Thymus (tissue), 11 donors: ENCODE results near the gene GRIP2. TPM values are rescaled to one million over a fixed set of nuclear protein-coding genes. Genes with fewer than 3 reads are reported as not detected.

Experiments used
- DNase-seq, 9 donors: peaks; one replicate each; pipeline ENCODE4 v3.0.0-alpha.2; 2013; ENCODE audit warnings: low spot score in 9 of 9, low read depth in 6 of 9, missing footprints in 1 of 9
- H3K27ac ChIP-seq, 2 donors: one replicate each; pipeline ENCODE4 v1.5.1; 2013; ENCODE audit warnings: control low read depth in 1 of 2, low read depth in 1 of 2, low read length in 1 of 2, mild to moderate bottlenecking in 1 of 2, moderate library complexity in 1 of 2
- H3K27me3 ChIP-seq, 2 donors: one replicate each; pipeline ENCODE4 v1.5.1; 2013; ENCODE audit warnings: low read length in 1 of 2; ENCODE audit not compliant: control insufficient read depth in 2 of 2, insufficient read depth in 1 of 2
- H3K36me3 ChIP-seq, 2 donors: one replicate each; pipeline ENCODE4 v1.5.1; 2013; ENCODE audit warnings: low read length in 1 of 2, mild to moderate bottlenecking in 1 of 2, moderate library complexity in 1 of 2; ENCODE audit not compliant: control insufficient read depth in 2 of 2, insufficient read depth in 2 of 2
- H3K4me1 ChIP-seq, 2 donors: one replicate each; pipeline ENCODE4 v1.5.1; 2013; ENCODE audit warnings: low read length in 2 of 2; ENCODE audit not compliant: control insufficient read depth in 2 of 2, insufficient read depth in 2 of 2
- H3K4me3 ChIP-seq, 2 donors: one replicate each; pipeline ENCODE4 v1.5.1; 2013; ENCODE audit warnings: low read length in 2 of 2, control low read depth in 1 of 2, mild to moderate bottlenecking in 1 of 2
- H3K9me3 ChIP-seq, 2 donors: one replicate each; pipeline ENCODE4 v1.5.1; 2013; ENCODE audit warnings: low read length in 1 of 2, mild to moderate bottlenecking in 1 of 2; ENCODE audit not compliant: control insufficient read depth in 2 of 2, insufficient read depth in 1 of 2
- WGBS: extraction: QIAGEN DNeasy Blood & Tissue Kit; methylation state at CpG from one replicate; pipeline ENCODE4 v1.1.7; 2013; 5-methylcytosine and 5-hydroxymethylcytosine counted together
- polyA plus RNA-seq: library from polyadenylated mRNA; stranded (reverse); fragments of 200-250 nt; gene quantifications from one replicate; pipeline ENCODE4 v1.2.3, GENCODE V29; 2013
- total RNA-seq: library from RNA; stranded (reverse); fragments of 120-200 nt; gene quantifications from one replicate; pipeline ENCODE4 v1.2.4, GENCODE V29; 2013
- donor health status: healthy.

Gene GRIP2
- total and polyA plus RNA-seq, 2 donors = 0.14 to 0.37 TPM

DNA sequence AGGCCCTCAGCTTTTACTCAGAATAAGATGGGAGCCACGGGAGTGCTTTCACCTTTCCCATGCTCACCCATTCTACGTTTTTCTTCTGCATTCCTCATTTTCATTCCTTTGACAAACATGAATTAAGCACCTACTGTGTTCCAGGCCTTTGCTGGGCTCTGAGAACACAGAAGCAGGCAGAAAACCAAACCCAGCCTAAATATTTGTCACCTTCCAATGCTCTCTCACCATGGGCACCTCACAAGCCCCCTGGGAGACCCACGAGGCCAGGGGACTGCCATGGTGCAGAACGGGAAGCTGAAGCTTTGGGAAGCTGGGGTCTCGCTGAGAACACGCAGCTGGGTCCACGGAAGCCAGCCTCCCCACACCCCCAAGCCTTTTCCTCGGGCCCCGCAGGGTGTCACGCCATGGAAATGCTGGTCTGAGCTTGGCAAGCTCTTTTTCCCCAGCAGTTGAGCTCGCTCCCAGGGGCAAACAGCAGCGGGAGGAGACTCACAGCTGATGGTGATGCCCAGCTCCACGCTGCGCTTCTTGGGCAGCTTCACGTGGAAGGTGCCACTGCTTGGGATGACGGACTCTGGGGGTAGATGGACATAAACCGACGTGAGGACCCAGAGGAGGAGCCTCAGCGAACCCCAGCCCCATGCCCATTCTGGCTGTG, 27.7 kb downstream of the GRIP2 start:
- Histone ChIP-seq H3K36me3 (no peaks in the 10 kb centered on the region), H3K27ac (no peak overlapping the region), H3K4me3 (no peak overlapping the region), H3K4me1 (no peaks in the 10 kb centered on the region), H3K9me3 (no peaks in the 10 kb centered on the region), H3K27me3 (no peaks in the 10 kb centered on the region)
- 94% methylated on average over 19 of the region's 19 CpGs for WGBS
- no peak for DNase-seq

DNA sequence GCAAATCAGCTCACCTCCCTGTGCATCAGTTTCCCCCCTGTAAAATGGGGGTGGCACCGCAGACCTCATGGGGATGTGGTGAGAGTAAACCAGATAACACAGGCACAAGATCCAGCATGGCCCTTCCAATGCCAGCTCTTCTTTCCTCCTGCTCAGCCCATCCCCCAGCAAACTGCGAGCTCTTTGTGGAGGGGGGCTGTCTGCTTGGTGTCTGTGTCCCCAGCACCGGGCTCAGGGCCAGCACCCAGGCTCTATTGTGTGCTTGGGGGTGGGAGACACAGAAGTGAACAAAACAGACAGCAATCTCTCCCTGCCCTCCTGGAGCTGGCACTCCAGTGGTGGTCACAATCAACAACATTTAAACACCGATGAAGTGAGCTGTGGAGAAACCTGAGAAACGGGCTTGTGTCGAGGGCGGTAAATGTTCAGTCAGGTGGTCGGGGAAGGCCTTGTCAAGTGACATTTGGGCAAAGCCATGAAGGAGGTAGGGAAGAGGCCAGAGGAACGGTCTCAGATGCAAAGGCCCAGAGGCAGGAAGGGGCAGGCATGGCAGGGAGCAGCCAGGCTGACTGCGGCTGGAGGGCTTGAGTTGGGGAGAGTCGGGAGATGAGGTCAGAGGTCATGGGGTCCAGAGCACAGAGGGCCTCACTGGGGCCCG, 28.4 kb downstream of the GRIP2 start:
- no peaks in the 10 kb centered on the region for H3K4me1 ChIP-seq
- no peak overlapping the region for H3K4me3 ChIP-seq
- no peak overlapping the region for H3K27ac ChIP-seq
- WGBS = 90% methylated on average over 12 of the region's 12 CpGs
- no peaks in the 10 kb centered on the region for H3K9me3 ChIP-seq
- no peak for DNase-seq
- no peaks in the 10 kb centered on the region for H3K36me3 ChIP-seq
- H3K27me3 ChIP-seq = no peaks in the 10 kb centered on the region

DNA sequence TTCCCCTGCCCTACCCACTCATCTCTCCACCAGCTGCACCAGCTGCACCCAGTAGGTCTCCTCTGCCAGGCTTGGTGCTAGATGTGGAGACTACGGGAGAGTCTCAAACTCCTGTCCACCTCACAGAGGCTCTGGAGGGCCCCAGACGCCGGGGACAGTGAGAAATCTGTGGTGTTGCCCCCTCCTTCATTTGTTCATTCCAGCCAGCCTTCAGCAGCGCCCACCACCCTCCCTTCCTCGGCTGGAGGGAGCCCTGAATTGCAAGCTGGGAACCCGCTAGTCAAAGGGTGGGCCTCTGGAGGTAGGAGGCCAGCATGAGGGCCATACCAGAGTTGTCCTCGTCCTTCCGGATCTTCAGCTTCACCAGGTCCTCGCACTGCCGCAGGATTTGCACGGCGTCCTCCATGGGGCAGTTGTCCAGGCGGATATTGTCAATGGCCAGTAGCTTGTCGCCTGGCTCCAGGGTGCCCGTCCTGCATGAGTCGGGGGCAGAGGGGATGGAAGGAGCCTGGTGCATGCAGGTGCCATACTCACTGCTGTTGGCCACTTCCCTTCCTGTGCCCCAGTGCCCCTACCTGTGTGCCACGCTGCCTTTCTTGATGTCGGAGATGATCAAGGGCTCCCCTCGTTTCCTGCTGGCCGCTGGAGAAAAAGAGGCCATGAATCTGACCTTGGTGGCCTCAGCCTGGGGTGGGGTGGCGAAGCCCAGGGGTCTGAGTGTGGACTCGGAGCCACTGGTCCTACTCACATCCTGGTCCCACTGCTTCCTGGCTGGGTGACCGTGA, 29.1 kb downstream of the GRIP2 start:
- 94% methylated on average over 23 of the region's 23 CpGs for WGBS
- H3K27me3 ChIP-seq = no peaks in the 10 kb centered on the region
- H3K4me3 ChIP-seq = no peak overlapping the region
- H3K9me3 ChIP-seq = no peaks in the 10 kb centered on the region
- no peaks in the 10 kb centered on the region for H3K36me3 ChIP-seq
- no peak for DNase-seq
- no peak overlapping the region for H3K27ac ChIP-seq
- no peaks in the 10 kb centered on the region for H3K4me1 ChIP-seq

DNA sequence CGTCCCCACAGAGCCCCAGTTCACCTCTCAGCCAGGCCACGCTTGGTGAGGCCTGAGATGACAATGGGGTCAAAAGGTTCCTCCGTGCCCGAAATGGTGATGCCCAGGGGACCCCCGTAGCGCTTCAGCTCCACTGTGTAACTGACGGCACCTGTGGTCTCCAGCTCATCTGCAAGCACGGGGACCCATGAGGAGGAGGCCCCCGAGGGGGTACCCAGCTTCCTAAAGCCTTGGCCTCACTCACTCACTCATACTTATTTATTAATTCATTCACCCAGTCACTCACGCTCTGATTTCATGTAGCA, 30.4 kb downstream of the GRIP2 start:
- Histone ChIP-seq H3K27ac (no peak overlapping the region), H3K4me3 (no peak overlapping the region), H3K27me3 (peaks cover 0 to 2% of the 10 kb centered on the region in 2 donors), H3K36me3 (no peaks in the 10 kb centered on the region), H3K9me3 (no peaks in the 10 kb centered on the region), H3K4me1 (no peaks in the 10 kb centered on the region)
- no peak for DNase-seq
- 95% methylated on average over 10 of the region's 10 CpGs for WGBS

DNA sequence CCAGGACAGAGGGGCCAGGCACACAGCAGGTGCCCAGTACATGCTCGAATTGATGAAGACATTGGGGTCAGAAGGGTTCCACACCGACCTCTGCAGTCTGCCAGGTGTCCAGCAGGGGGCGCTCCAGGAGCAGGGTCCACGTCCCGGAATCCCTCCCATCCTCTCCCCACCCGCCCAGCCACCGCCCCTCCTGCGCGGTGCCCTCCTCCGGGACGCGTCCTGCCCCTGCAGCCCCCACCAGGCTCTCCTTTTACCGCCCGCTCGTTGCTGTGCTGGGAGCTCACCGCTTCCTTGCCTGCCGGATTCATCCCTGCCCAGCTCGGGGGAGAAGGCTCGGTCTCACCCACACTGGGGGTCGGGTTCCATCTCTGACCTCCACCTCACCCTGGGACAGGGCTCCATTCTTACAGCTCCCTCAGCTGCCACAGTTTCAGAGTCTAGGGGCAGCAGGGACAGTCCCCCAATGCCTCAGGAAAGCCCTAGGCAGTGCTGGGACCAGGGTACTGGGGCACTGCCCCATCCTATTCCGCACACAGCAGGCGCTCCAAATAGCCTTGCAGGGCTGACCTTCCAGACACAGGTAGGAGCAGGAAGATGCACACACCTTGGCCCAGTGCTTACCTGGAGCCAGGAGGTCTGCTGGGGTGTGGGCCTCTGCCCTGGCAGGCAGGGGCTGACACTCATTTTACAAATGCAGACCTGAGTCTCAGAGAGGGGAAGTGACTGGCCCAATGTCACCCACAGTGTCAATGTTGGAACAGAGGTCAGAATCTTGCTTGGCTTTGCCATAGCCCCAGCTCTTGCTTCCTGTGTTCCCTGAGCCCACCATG, 31.0 kb downstream of the GRIP2 start:
- no peaks in the 10 kb centered on the region for H3K36me3 ChIP-seq
- no peaks in the 10 kb centered on the region for H3K9me3 ChIP-seq
- no peaks in the 10 kb centered on the region for H3K4me1 ChIP-seq
- no peak overlapping the region for H3K4me3 ChIP-seq
- no peak overlapping the region for H3K27ac ChIP-seq
- peak; percentile 14 to 65 (median 45) for DNase-seq
- H3K27me3 ChIP-seq = peaks cover 0 to 2% of the 10 kb centered on the region in 2 donors
- WGBS = 28% methylated on average over 22 of the region's 22 CpGs

DNA sequence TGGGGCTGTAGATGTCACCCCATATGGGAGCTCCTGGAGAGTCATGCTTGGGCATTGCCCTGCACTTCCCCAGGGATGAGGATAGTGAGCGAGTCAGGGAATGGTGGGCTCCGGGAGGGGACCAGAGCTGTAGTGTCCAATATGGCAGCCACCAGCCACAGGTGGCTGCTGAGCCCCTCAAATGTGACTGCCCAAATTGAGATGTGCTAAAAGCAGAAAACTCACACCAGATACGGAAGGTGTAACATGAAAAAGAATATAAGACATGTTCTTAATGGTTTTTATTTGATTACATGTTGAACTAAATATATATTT, 31.7 kb downstream of the GRIP2 start:
- Histone ChIP-seq H3K36me3 (no peaks in the 10 kb centered on the region), H3K4me3 (no peak overlapping the region), H3K27me3 (peaks cover 0 to 2% of the 10 kb centered on the region in 2 donors), H3K27ac (no peak overlapping the region), H3K9me3 (no peaks in the 10 kb centered on the region), H3K4me1 (no peaks in the 10 kb centered on the region)
- DNase-seq = no peak
- WGBS = 52% methylated on average over 3 of the region's 3 CpGs

DNA sequence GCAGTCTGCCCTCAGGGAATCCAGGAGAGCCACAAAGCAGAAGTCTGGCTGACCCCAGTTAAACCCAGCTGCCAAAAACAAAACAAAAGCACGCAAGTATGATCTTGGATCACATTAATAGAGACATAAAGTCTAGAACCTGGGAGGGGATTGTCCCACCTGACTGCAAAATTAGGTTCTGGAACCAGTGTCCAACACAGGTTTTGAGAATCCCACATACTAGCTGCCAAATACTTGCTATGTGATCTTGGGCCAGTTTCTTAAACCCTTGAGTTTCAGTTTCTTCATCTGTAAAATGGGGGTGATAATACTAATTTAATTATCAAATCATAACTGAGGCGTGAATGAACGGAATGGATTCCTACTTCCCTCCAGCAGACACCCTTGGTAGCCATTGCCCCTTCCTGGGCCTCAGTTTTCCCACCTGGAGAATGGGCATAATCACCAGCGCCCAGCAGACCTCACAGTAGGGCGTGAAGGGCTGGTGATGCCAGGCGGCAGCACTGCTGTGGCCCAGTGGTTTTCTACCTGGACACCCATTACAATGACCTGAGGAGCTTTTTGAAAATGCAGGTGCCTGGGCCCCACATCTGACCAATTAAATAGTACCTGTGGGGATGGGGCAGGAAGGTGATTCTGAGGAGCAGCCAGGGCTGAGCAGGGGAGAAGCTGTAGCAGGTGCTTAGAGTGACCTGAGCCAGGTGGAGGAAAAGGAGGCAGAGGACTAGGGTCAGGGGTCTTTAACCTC, 32.2 kb downstream of the GRIP2 start:
- Histone ChIP-seq H3K9me3 (no peaks in the 10 kb centered on the region), H3K4me3 (no peak overlapping the region), H3K27ac (no peak overlapping the region), H3K36me3 (no peaks in the 10 kb centered on the region), H3K27me3 (peaks cover 0 to 2% of the 10 kb centered on the region in 2 donors), H3K4me1 (no peaks in the 10 kb centered on the region)
- 98% methylated on average over 6 of the region's 6 CpGs for WGBS
- no peak for DNase-seq

DNA sequence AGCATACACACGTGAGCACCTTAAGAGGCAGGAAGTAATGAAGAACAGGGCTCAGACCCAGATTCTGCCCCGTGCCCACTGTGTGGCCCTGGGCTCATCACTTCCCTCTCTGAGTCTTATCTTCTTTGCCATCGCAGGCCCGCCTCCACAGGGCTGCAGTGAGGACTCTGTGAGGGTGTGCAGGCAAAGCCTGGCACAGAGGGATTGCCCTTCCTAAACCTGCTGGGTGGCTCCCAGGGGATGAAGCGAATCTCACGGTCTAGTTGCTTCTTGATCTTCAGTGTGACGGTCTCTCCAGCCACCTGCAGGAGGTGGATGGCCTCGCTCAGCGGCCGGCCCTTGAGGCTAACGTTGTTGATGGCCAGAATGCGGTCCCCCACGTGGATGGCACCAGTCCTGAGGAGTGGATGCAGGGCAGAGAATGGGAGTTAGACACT, 32.8 kb downstream of the GRIP2 start:
- DNase-seq = no peak
- Histone ChIP-seq H3K4me3 (no peak overlapping the region), H3K4me1 (no peaks in the 10 kb centered on the region), H3K9me3 (peaks cover 0 to under 1% of the 10 kb centered on the region in 2 donors), H3K27ac (no peak overlapping the region), H3K27me3 (peaks cover 0 to 2% of the 10 kb centered on the region in 2 donors), H3K36me3 (no peaks in the 10 kb centered on the region)
- 79% methylated on average over 13 of the region's 13 CpGs for WGBS
